Superior temporal gyrus (tissue), 1 donor: ENCODE results near the gene RPL37A.
A peak's percentile ranks its signal among the peaks of the same experiment; 100 is the strongest.
"Not testable (repeated sequence)": the region's sequence is repeated elsewhere in the genome, so short reads cannot be mapped to it uniquely, and the experiment has no call there.

ENCODE experiments used
- DNase-seq: peaks from one replicate; pipeline ENCODE4 v3.0.0-alpha.2; 2016; ENCODE audit errors: extremely low spot score

RPL37A gene

DNA sequence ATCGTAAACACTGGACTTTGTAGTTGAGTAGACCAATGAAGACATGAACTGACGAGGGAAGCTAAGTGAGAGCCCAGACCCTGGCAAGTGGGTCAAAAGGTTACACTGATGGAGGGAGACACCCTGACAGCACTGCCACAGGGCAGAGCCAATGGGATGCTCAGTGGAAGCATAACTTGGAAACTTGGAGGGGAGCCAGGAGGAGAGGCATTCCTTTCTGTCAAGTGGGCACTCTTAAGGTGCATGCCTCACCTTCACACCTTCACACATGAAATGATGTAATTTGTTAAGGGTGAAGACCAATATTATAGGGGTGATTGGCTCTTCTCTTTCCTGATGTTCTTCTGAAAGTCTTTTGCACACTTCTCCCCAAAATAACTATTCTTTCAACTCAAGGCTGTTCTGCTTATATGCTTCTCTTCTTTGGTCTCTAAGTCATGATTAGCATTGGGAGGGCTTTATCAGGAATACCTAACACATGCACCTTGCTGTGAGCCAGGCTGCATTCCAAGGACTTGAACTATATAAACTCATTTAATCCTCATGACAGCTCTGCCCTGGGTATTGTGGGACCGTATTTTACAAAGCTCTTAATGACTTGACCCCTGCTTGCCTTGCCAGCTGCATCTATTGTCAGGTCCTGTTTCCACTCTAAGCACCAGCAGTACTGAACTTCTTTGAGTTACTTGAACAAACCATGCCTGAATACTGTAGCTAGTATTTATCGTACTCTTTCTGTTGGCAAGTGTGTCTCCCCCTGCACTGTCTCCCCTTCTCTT lies 19.0 kb downstream of the RPL37A start:
- no peak for DNase-seq

DNA sequence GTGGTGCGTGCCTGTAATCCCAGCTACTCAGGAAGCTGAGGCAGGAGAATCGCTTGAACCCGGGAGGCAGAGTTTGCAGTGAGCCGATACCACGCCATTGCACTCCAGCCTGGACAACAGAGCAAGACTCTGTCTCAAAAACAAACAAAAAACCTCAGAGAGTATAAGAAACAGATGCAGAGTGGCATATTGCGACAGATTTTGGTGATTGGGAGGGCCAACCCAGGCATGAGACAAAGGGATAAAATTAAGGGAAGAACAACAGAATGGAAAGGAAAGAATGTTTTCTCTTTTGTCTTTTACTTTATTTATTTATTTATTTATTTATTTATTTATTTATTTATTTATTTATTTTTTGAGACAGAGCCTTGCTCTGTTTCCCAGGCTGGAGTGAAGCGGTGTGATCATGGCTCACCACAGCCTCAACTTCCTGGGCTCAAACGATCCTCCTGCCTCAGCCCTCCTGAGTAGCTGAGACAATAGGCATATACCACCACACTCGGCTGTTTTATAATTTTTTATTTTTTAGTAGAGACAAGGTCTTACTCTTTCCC lies 20.0 kb downstream of the RPL37A start:
- not testable (repeated sequence) for DNase-seq

DNA sequence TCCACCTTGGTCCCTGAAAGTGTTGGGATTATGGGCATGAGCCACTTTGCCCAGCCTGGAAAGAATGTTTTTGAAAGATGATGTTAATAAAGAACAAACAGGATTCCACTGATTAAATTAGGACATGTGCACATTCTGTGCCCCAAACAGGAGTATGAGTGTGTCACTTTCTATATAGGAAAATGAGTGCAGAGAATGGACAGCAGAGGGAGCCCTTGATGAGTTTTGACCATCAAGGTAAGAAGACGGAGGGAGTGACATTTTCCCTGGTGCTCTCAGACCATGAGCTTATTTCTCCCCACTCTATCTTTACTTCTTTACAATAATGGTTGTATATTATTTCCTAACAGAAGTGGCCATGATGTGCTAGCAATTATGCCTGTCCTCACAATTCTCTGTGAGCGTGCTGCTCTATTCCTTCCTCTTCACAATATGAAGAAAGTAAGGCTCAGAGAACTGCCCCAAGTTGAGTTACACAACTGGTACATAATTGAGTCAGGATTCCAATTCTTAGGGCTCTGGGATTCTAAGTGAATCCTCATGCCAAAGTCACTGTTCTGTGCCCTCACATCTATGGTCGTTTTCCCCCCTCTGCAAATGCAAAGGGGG lies 20.6 kb downstream of the RPL37A start:
- DNase-seq: peak; percentile 93

DNA sequence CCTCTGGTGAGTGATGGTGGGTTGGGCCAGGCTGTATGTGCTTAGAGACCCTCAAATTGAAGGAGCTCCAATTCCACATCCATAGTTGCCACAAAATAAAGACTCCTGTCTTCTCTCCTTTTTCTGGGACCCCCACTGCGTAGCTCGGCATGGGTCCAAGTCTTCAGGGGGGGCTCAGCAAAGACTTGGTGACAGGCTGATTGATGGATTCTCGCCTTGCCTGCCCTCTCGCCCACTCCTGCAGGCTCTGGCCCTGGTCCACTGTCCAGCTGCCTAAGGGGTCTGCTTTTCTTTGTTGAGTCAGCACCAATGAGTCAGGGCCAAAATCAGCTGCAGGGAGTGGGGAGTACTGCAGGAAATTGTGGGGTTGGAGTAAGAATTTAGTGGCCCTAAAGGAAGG lies 21.5 kb downstream of the RPL37A start:
- no peak for DNase-seq

DNA sequence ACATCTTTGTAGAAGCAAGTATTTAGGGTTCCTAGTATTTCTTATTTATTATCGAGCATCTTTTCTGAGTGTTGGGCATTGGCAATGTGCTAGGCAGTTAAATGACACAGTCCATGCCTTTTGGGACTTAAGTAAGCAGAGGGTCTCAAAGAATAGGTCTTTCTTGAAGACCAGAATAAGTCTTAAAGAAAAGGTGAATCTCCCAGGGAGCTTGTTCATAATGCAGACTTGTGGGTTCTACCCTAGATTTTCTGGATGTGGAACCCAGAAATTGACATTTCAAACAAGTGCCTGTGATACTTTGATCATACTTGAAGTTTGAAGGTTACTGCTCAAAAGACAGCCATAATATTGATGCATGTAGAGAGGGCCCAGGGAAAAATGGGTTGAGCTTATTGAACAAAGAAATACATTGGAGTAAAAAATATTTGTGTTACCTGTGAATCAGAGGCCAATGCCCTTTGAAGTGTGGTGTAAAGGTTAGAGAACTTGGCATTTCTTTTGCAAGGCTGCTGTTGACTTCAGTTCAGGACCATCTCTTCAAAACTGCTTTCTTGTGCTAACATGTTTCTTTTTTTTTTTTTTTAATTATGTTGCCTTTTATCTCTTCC lies 24.4 kb downstream of the RPL37A start:
- DNase-seq: no peak

DNA sequence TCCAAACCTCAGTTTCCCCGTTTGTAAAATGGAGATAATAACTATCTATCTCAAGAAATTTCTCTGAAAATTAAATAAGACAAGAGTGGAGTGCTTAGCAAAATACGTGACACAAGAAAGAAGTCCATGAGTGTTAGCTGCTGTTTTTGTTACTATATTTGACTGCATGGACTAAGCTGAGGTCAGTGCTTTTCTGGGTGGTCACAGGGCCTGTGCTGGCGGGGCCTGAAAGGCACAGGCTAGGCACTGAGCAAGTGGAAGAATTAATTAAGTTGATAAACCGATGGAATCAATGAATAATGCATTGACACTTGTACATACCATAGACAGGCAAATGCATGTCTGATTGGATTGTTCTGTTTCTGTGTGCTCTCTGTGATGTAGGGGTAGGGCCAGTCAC lies 27.3 kb downstream of the RPL37A start:
- no peak for DNase-seq

DNA sequence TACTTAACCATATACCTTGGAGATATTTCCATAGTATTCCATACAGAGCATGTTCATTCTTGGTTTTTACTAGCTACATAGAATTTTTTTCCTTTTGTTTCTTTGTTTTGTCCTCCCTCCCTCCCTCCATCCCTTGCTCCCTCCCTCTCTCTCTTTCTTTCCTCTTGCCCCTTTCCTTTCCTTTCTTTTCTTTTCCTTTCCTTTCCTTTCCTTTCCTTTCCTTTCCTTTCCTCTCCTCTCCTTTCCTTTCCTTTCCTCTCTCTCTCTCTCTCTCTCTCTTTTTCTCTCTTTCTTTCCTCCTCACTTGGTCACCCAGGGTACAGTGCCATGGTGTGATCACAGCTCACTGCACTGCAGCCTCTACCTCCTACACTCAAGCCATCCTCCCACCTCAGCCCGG lies 28.3 kb downstream of the RPL37A start:
- DNase-seq: no peak

DNA sequence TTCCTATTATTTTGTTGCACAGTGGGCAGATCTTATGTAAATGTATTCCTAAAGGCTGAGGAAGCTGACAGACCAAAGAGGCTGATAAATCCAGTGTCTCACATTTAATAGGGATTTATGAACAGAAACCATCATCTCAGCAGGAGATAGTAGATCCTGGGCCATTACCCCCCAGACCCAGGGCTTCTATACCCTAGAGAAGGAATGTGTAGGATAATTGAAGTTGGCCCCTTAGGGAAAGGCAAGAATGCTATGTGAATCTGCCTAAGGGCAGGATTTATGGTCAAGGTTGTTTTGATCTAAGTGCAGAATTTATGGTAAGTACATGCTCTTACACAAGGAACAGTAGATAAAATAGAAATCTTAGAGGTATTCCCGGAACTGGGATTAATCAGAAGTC lies 29.0 kb downstream of the RPL37A start:
- DNase-seq: no peak

DNA sequence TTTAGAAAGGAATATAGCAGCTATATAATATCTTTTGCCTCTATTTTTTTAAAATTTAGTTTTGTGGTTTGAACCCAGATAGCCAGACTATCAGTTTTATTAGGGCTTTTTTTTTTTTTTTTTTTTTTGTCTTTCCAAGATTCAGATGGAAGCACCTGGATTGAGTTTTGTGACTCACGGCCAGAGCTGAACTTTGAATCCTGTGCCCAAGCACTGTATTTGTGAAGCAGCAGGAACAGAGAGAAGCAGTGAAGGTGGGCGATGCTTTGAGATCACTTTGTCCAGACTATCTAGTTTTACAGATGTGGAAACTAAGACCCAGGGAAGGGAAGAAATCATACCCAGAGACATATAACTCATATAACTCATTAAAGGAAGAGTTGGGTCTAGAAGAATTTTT lies 33.9 kb downstream of the RPL37A start:
- DNase-seq: no peak

DNA sequence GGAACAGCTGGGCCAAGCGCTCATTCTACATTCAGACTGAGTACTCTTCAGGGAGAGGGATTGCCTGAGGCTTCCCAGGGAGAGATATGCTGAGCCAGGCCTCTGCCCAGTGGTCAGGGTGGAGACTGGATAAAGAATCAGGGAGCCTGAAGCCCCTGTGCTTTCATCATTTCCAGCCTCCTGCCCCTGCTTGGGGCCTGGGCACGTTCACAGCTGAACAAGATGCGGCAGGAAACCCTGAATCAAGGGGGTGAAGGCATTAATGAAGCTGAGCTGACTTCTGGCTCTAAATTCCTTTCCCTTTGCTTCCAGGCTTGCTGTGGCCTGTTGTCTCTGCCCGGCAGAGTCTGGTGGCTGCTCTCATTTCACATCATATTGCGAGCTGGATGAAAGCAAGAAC lies 35.0 kb downstream of the RPL37A start:
- DNase-seq: no peak

DNA sequence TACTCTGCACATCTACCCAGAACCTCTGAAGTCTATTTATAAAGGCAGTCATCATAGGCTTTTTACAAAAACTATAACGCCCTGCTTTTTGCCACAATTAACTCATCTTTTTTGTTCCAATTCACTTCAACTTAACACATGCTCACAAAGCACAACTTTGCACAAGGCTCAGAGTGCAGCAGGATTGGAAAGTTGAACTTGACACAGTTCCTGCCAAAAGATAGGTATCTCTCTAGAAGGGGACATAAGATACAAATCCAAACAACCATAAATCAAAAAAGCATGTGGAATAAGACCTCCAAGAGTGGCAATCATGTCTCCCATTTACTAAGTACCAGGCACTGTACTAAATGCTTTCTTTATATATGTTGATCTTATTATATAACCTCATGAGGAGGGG lies 36.2 kb downstream of the RPL37A start:
- no peak for DNase-seq

DNA sequence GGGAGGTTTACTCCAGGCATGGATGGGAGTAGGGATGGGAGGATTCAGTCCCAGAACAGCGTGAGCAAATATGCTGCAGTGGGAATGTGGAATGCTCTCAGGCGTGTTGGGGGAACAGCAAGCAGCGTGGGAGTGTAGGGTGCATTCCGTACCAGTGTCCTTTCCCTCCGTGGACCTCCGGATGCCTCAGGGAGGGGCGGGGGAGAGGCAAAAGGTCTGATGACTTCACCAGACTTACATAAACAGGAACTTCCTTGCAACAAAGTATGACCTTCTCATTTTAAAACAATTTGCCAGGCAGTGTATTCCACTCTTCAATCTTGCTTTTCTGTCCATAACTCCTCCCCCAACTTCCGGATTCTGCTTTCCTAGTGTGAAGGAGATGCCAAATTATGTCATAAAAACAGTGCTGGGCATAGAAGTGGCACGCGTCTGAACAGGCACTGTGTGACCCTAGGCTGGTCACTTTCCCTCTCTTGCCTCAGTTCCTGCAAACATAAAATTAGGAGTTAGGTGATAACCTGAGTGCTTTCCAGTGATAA lies 36.9 kb downstream of the RPL37A start:
- no peak for DNase-seq

DNA sequence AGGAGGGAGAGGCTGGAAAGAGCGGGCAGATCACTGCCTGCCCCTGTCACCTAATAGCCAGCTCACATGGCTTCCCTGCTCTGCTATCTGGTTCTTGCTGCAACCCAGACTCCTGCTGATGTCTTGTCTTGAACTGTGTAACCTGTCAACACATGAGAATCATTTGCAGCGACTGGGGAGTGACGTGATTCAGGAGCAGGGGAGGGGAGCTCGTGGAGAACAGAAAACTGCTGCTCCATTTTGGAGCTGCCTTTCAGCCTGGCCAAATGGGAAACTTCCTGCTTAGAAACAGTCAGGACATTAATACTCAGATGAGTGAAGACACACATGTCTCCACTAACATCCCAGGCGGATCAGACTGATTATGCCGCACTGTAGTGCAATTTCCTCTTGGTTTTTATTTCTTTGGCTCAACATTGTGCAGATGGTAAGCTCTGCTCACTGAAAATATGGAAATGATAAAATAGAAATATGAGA lies 38.1 kb downstream of the RPL37A start:
- DNase-seq: no peak

DNA sequence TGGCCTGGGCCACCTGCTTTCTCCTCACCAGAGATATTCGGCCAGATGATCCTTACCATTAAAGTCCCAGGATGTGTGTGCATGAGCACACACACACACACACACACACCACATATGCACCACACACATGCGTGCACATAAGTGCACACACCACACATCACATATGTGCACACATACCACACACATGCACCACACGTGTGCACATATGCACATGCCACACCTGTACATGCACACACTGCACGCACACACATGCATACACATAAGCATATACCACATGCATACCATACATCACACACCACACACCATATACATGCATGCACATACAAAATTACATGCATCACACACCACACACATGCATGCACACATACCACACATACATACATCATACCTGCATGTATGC lies 38.7 kb downstream of the RPL37A start:
- DNase-seq: no peak

DNA sequence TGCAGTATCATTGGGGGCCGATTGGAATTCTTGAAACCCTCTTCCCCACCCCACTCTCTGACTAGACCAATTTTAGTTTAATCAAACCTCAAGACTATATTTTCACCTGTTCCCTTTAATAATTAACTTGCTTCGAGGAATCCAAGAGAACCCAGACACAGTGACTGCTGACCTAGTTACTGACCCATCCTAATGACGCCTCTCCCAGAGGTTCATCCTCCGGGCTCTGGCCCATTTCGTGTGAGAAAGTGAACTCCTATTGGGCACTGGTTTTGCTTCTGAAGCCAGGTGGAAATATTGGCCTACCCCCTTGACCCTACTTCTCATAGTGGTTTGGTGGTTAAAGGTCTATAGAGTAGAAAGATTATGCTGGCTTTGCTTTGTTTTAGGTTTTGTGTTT lies 39.9 kb downstream of the RPL37A start:
- no peak for DNase-seq

DNA sequence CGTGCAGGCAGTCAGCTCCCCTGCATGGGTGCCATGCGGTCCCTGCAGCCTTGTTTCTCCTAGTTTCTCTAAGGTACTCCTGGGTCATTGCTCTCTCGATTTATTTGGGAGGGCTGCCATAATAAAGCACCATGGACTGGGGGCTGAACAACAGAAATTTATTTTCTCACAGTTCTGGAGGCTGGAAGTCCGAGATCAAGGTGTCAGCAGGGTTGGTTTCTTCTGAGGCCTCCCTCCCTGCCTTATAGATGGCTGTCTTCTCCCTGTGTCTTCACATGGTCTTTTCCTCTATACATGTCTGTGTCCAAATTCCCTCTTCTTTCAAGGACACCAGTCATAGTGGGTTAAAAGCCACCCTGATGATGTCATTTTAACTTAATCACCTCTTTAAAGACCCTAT lies 40.5 kb downstream of the RPL37A start:
- no peak for DNase-seq

DNA sequence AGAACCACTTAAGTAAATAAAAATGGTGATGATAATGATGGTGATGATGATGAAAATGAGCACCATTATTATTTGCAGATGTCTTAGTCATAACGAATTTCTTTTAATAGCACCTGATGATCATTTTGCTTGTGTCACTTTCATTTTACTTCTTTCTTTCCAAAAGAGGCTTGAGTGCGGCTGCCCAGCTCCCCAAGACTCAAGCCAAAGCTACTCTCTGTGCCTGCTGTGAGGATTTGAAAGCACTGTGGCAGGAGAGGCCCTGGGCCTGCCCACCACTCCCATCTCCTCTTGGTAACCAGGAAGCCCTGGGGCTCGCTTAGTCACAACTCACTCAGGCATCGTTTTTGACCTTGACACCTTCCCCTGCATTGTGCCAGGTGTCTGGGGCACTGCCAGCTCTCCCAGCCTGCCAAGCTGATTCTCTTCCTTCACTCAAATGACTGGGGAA lies 41.2 kb downstream of the RPL37A start:
- no peak for DNase-seq

DNA sequence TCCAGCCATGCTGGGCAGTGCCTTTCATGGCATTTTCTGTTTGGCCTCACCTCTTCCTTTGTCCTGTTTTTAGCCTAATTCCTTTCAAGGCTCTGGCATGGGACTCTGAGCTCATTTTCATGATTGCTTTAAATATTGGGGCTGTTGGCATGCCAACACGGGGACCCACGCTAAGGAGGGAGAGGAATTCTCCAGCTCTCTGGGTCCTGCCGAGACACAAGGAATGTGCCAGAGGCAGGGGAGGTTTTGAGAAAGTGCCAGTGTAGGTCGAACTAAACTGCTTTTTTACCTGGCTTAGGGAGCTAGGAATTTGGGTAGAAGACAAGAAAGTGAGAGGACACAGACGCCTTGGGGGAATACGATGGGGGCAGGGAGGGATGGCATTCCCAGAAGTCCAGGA lies 42.3 kb downstream of the RPL37A start:
- DNase-seq: no peak

DNA sequence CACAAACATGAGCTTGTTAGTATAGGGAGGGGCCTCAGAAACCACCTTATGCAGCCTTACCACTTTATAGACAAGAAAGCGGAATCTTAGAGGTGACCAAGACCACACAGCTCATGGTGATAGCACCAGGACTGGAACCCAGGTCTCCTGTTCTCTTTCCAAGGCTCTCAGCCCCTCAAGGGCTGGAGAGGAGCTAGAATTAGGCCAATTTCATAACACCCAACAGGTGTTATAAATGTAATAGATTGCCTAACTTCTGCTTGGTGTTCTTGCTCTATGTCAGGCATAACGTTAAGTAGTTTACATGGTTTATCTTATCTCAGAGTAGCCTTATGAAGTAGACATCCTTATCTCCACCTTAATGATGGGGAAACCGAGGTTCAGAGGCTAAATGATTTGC lies 42.9 kb downstream of the RPL37A start:
- no peak for DNase-seq

DNA sequence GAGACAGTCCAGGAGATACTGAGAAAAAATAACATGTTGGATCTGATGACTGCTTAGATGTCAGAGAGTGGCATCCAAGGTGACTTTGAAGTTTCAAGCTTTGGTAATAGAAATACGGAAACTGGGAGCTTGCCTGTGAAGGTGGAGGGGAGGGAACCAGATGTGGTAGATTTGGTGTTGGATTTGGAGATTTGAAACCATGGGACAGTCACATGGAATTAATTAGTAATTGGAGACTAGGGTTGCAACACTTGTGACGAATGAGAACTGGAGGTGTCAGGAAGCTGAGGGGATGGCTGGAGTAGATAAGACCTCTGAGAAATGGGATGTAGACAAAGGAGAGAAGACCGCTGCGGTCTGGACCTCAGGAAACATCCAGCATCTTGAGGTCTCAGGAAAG lies 46.7 kb downstream of the RPL37A start:
- no peak for DNase-seq

DNA sequence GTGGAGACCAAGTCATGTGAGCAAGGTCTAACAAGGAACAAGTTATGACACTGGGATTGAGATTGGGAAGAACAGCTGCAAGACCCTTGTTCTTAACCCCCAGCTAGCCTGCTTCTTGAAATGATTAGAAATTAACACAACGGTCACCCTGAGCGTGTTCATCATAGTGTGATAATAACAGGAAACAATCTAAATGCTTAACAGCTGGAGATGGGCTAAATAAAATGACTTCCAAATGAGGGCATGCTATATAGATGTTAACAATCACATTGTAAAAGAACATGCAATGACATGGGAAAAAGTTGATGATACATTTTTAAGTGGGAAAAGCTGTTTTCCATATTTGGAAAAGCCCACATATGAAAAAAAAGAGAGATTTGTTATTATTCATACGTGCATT lies 47.6 kb downstream of the RPL37A start:
- no peak for DNase-seq

DNA sequence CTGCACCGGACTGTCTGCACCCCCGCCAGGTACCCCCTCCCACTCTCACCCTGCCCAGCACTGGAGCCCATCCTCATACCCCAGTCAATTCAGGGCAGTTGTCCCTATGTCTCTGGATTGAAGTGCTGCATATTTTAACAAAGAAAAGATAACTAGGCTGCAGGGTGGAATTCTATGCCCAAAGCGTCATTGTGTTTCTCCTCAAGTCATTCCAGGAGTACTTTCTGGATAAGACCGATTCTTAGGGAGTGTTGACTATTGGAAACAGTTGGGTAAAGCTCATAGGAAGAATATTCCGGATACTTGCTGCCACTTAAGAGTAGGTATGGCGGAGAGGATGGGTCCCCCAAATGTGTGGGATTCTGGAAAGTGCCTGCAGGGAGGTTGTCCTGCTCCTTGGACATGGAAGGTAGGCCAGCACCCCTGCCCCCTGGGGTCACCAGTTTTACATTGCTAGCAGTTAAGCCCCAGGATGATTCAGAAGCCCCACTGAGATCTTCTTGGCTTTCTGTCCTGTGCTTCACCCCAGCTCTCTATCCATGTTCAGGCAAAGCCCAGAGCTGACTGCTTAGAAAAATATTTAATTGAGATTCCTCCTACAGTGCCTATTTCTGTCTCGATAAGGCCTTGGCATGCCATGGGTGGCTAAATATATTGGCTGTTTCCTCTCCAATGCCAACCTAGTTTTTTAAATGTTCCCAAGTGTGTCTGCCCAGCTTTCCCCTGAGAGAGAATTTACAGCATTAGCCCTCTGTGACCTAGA lies 48.2 kb downstream of the RPL37A start:
- no peak for DNase-seq
